Colon (tissue), 2 donors: Measurements from ENCODE around the gene ATG4B.

Experiments used
- FAIRE-seq: peaks from 2 replicates; lab custom pipeline; 2012; peaks lifted over from hg19 to GRCh38; lab: Jason Lieb, UNC
- donor health status: control.
- donor health status: control.

Gene ATG4B

GRCh38 chr2:241666627-241667400, 29.3 kb downstream of the ATG4B start:
- no peak for FAIRE-seq

GRCh38 chr2:241668354-241668753, 30.9 kb downstream of the ATG4B start:
- no peak for FAIRE-seq

- FAIRE-seq: no peak
Measured at GRCh38 chr2:241668839-241669238, 31.3 kb downstream of the ATG4B start.

GRCh38 chr2:241670333-241671110, 33.0 kb downstream of the ATG4B start:
- FAIRE-seq: no peak

- no peak for FAIRE-seq
Measured at GRCh38 chr2:241671457-241672240, 34.2 kb downstream of the ATG4B start.

GRCh38 chr2:241672243-241673188, 35.0 kb downstream of the ATG4B start:
- FAIRE-seq: no peak

- no peak for FAIRE-seq
Measured at GRCh38 chr2:241673189-241673663, 35.7 kb downstream of the ATG4B start.

- no peak for FAIRE-seq
Measured at GRCh38 chr2:241673797-241674725, 36.6 kb downstream of the ATG4B start.

- no peak for FAIRE-seq
Measured at GRCh38 chr2:241675885-241676284, 38.4 kb downstream of the ATG4B start.

- no peak for FAIRE-seq
Measured at GRCh38 chr2:241676665-241677064, 39.2 kb downstream of the ATG4B start.

GRCh38 chr2:241677392-241677791, 39.9 kb downstream of the ATG4B start:
- no peak for FAIRE-seq

- no peak for FAIRE-seq
Measured at GRCh38 chr2:241678307-241678706, 40.8 kb downstream of the ATG4B start.

GRCh38 chr2:241678784-241679540, 41.5 kb downstream of the ATG4B start:
- FAIRE-seq: no peak

- FAIRE-seq: no peak
Measured at GRCh38 chr2:241680044-241680443, 42.6 kb downstream of the ATG4B start.

GRCh38 chr2:241680827-241681599, 43.5 kb downstream of the ATG4B start:
- FAIRE-seq: no peak

GRCh38 chr2:241686324-241686649, 48.8 kb downstream of the ATG4B start:
- no peak for FAIRE-seq

GRCh38 chr2:241686650-241687425, 49.3 kb downstream of the ATG4B start, which contains the start of gene DTYMK:
DTYMK (minus strand) TSS chr2:241686815; CDS start chr2:241686783, 32 bp downstream.
- no peak for FAIRE-seq

- no peak for FAIRE-seq
Measured at GRCh38 chr2:241689306-241689705, 51.8 kb downstream of the ATG4B start.
